Choroid plexus epithelial cell (primary cell): Measurements from ENCODE around the gene P2RY6.

Source experiments
- DNase-seq: peaks from one replicate; pipeline ENCODE4 v3.0.0-alpha.2; 2010; ENCODE audit warnings: low read depth
- H3K4me3 ChIP-seq: 2 replicates; pipeline ENCODE4 v1.5.1; 2011; ENCODE audit warnings: low read depth, mild to moderate bottlenecking, control low read depth, low read length, moderate library complexity
- CTCF ChIP-seq: conservative IDR thresholded peaks from 2 replicates; pipeline ENCODE4 v1.5.1; 2011; ENCODE audit warnings: low read depth, mild to moderate bottlenecking, control low read depth, inconsistent platforms, low read length, moderate library complexity

The P2RY6 gene

GRCh38 chr11:73252577-73253191 lies 19.5 kb upstream of the P2RY6 start:
- no peak for DNase-seq
- peak; percentile 8 for TF ChIP-seq CTCF
- H3K4me3 ChIP-seq = no peak overlapping the region

- TF ChIP-seq CTCF = no peak
- H3K4me3 ChIP-seq = no peak overlapping the region
- peak; percentile 79 for DNase-seq
These were observed 14.6 kb upstream of the P2RY6 start for GRCh38 chr11:73257342-73258103.

GRCh38 chr11:73258104-73259035 lies 13.8 kb upstream of the P2RY6 start:
- no peak overlapping the region for H3K4me3 ChIP-seq
- no peak for DNase-seq
- no peak for TF ChIP-seq CTCF

GRCh38 chr11:73259406-73260126 lies 12.6 kb upstream of the P2RY6 start:
- no peak for TF ChIP-seq CTCF
- no peak overlapping the region for H3K4me3 ChIP-seq
- DNase-seq = no peak

- TF ChIP-seq CTCF = no peak
- H3K4me3 ChIP-seq = no peak overlapping the region
- DNase-seq = no peak
These were observed 12.0 kb upstream of the P2RY6 start for GRCh38 chr11:73260127-73260457.

- H3K4me3 ChIP-seq = no peak overlapping the region
- peak; percentile 51 for DNase-seq
- TF ChIP-seq CTCF = no peak
These were observed 9.2 kb upstream of the P2RY6 start for GRCh38 chr11:73262851-73263495.
